ENCODE results near the gene USF3.

DNA sequence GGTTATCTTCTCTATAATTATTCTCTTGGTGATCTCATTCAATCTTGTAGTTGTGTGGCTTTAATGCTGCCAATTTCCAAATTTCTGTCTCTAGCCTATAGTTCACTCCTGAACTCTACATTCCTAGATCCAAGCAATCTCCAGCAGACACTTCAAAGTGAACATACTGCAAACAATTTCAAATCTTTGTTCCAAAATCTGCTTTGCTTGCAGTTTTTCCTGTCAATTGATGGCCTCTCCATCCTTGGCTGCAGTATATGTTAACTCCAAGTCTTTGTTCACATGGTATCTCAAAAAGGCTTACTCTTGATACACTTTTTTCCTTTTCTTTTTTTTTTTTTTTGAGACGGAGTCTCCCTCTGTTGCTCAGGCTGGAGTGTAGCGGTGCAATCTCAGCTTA lies 32.2 kb upstream of the USF3 start:
- TF ChIP-seq, protein P1, sequence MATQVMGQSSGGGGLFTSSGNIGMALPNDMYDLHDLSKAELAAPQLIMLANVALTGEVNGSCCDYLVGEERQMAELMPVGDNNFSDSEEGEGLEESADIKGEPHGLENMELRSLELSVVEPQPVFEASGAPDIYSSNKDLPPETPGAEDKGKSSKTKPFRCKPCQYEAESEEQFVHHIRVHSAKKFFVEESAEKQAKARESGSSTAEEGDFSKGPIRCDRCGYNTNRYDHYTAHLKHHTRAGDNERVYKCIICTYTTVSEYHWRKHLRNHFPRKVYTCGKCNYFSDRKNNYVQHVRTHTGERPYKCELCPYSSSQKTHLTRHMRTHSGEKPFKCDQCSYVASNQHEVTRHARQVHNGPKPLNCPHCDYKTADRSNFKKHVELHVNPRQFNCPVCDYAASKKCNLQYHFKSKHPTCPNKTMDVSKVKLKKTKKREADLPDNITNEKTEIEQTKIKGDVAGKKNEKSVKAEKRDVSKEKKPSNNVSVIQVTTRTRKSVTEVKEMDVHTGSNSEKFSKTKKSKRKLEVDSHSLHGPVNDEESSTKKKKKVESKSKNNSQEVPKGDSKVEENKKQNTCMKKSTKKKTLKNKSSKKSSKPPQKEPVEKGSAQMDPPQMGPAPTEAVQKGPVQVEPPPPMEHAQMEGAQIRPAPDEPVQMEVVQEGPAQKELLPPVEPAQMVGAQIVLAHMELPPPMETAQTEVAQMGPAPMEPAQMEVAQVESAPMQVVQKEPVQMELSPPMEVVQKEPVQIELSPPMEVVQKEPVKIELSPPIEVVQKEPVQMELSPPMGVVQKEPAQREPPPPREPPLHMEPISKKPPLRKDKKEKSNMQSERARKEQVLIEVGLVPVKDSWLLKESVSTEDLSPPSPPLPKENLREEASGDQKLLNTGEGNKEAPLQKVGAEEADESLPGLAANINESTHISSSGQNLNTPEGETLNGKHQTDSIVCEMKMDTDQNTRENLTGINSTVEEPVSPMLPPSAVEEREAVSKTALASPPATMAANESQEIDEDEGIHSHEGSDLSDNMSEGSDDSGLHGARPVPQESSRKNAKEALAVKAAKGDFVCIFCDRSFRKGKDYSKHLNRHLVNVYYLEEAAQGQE (IDR thresholded peaks at IDR 0.05; ENCODE audit: low read depth), result no peak
- TF ChIP-seq NFIC (IDR thresholded peaks at IDR 0.05), result no peak
- TF ChIP-seq TEAD4 (IDR thresholded peaks at IDR 0.05), result no peak
- TF ChIP-seq EP300 (IDR thresholded peaks at IDR 0.05; ENCODE audit: borderline replicate concordance), result no peak
- TF ChIP-seq CEBPB (IDR thresholded peaks at IDR 0.05), result no peak

Measured in Ishikawa (cell line).